HG03196 (cell line): ENCODE results near the gene SPPL3.
A peak's percentile ranks its signal among the peaks of the same experiment; 100 is the strongest.
"Not testable (repeated sequence)": the region's sequence is repeated elsewhere in the genome, so short reads cannot be mapped to it uniquely, and the experiment has no call there.

Experiments used
- ATAC-seq: cut with Tn5 transposase; IDR thresholded peaks from one replicate; pipeline ENCODE4 v1.9.1; 2021; ENCODE audit not compliant: unreplicated experiment

Gene SPPL3

DNA sequence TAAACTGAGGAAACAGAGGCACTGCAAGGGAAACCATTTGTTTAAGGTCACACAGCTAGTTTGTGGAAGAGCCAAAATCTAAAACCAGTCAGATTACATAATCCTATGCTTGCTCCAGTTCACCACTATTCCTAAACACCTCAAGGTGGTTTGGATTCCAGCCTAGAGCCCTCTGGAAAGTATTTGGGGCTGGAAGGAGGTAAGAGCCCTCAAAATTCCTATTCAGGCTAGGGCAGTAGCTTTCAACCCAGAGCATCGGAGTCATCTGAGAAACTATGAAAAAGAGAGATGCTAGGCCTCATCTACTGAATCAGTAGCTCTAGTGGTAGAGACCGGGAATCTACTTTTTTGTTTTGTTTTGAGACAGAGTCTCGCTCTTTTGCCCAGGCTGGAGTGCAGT lies 16.0 kb upstream of the SPPL3 start:
- ATAC-seq: no peak

- no peak for ATAC-seq
Measured at GRCh38 chr12:120917748-120918147, 13.6 kb upstream of the SPPL3 start.

DNA sequence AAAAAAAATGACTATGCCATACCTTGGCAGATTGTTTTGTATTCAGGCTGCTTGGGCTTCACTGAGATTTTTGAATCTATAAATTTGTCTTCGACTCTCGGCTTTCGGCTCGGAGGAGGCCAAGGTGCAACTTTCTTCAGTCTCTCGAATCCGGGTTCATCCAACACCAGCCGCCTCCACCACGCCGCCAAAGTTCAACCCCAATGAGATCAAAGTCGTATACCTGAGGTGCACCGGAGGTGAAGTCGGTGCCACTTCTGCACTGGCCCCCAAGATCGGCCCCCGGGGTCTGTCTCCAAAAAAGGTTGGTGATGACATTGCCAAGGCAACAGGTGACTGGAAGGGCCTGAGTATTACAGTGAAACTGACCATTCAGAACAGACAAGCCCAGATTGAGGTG lies 12.4 kb upstream of the SPPL3 start:
- no peak for ATAC-seq

DNA sequence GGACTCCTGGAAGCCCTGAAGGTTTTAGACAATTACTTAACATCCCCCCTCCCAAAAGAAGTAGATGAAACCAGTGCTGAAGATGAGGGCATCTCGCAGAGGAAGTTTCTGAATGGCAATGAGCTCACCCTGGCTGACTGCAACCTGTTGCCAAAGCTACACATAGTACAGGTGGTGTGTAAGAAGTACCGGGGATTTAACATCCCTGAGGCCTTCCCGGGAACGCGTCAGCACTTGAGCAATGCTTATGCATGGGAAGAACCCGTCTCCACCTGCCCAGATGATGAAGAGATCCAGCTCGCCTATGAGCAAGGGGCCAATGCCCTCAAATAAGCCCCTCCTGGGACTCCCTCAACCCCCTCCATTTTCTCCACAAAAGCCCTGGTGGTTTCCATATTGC lies 10.6 kb upstream of the SPPL3 start:
- no peak for ATAC-seq

- no peak for ATAC-seq
Measured at GRCh38 chr12:120909633-120910298, 5.6 kb upstream of the SPPL3 start.

GRCh38 chr12:120905856-120906384 lies 1.8 kb upstream of the SPPL3 start:
- no peak for ATAC-seq

GRCh38 chr12:120903412-120904196 lies 554 bp downstream of the SPPL3 start:
- peak; percentile 34 for ATAC-seq

DNA sequence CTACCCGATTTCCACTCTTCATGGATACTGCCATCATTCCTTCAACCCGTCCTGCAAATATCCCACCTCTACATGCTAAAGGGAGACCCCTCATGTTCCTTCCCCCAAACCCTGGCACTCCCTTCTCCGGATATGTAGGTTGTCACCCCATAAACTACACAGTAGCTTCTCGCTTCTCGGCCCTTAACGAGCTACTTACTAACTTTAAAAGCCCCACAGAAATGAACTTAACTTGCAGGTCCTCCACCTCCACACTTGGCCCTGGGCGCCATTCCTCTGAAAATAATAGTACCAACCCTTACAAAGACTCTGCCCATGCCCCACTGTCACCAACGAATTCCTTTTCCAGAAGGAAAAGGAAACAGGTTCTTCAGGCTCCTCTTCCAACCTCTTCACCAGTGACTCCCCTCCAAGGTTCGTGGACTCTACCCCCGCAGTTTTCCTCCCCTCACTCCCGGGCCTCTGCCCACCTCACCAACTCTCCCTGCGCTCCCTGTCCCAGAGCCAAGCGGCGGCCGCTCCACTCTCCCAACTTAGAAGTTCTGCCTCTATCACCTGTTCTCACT lies 1.2 kb downstream of the SPPL3 start:
- ATAC-seq: no peak

DNA sequence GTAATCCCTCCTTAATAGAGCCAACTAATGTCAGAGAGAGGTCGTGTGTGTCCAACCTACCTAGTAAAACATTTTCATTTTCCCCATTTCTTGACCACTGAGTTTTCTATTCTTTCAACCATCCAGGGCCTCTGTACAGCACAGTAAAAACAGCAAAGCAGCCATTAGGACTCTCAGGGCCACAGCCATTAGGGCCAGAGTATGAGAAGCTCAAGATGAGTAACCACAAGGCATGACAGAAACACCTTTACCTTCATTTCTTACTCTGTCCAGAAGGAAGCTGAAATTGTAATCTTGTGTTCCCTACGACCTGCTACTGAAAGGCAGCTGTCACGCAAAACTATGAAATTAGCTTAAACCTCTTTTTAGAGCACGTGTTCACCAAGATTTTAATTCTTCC lies 2.3 kb downstream of the SPPL3 start:
- ATAC-seq: no peak

DNA sequence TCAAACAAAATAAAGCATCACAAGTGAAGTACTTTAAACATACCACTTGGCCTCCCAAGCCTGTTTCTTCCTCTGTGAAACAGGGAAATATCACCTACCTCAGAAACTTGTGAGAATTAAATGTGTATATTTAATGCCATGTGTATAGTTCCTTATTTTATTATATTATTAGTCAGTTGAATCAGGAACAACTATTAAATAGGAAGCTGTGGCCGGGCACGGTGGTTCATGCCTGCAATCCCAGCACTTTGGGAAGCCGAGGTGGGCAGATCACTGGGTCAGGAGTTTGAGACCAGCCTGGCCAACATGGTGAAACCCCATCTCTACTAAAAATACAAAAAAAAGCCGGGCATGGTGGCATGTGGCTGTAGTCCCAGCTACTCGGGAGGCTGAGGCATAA lies 3.1 kb downstream of the SPPL3 start:
- ATAC-seq: not testable (repeated sequence)

- ATAC-seq: no peak
Measured at GRCh38 chr12:120895532-120895931, 8.6 kb downstream of the SPPL3 start.

GRCh38 chr12:120892265-120892664 lies 11.9 kb downstream of the SPPL3 start:
- no peak for ATAC-seq

GRCh38 chr12:120890963-120891362 lies 13.2 kb downstream of the SPPL3 start:
- no peak for ATAC-seq

DNA sequence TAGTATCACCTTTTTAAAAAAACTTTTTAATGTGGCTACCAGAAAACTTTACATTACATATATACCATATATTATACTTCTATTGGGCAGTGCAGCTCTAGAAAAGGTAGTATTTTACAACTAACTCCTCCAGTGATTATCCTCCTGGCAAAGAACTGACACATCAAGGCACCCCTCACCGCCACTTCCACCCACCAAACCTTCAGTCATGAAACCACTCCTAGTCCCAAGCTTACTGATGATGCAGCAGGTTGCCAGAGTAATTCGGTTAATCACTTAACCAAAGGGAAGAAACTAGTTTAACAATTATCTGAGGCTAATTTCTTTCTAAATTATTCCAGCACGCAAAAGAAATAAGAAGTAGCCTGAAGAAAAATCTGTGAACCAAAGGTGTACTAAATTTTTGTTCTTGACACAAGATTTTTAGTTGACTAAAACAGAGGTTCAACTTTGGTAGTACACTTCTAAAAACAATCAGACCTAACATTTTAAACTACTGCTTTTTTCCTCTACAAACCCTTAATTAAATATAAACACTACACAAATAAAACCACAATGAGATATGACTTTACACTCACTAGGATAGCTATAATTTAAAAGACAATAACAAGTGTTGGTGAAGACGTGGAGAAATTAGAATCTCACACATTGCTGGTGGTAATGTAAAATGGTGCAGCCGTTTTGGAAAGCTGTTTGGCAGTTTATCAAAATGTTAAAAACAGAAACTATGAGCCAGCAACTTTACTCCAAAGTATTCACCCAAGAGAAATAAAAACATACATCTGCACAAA lies 16.7 kb downstream of the SPPL3 start:
- no peak for ATAC-seq

GRCh38 chr12:120886199-120887018 lies 17.7 kb downstream of the SPPL3 start:
- ATAC-seq: peak; percentile 69

GRCh38 chr12:120885521-120885920 lies 18.6 kb downstream of the SPPL3 start:
- ATAC-seq: no peak

DNA sequence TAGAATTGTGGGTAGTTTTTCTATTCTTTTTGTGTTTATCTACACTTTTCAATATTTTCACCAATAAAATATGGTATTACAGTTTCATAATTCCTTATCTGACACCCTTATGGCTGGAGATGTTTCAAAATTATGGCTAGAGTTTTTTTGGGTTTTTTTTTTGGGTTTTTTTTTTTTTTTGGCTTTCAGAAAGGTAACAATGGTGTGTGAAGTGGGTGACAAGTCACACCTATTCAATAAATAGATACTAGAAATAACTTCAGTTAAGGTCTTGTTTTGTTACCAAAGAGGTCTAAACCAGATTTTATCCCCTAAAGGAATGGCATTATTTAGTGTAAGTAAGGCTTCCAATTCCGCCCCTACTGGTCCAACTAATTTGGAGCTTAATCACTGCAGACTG lies 19.5 kb downstream of the SPPL3 start:
- ATAC-seq: no peak

- ATAC-seq: no peak
Measured at GRCh38 chr12:120882055-120882555, 22.1 kb downstream of the SPPL3 start.

DNA sequence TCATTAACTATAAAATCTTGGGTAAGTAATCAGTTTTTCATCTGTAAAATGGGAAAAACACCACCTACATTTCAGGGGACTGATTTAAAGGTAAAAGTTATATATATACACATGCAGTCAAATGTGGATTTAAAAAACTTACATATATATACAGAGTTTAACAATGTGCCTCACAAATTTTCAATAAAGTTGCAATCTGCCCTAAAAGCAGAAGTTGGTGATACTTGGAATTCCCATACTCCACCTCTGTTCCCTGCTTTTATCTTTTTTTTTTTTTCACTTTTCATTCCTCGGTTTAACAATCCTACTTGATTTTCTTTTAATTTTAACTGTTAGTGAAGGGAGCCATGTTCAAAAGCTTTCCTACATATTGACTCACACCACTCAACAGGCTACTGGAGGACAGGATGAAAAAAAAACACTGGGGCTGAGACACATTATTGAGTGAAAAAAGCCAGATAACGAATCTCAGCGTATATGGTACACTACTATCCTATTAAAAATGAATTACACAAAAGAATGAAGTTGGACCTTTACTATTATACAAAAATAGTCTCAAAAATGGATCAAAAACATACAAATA lies 24.3 kb downstream of the SPPL3 start:
- no peak for ATAC-seq

DNA sequence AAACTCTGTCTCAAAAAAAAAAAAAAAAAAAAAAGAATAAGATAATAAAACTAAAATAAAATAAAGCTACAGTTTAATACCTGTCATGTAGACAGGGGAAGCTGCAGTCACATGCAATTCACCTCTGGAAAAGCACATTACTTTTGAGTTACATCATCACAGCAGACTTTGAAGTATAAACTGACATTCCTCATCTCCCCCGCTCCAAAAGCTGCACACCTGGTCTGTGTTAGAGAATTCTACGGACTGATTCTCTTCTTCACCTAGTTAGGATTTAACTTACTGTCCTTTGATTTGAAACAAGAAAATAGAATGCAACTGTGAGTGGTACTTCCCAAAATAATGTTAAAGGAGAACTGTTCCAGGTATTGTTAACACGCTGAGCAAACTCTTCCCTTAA lies 25.1 kb downstream of the SPPL3 start:
- no peak for ATAC-seq
